Activated naive CD8-positive, alpha-beta T cell treated with anti-CD3 and anti-CD28 coated beads for 36 hours (primary cell): Measurements from ENCODE around the gene NRG3. TPM values are rescaled to one million over a fixed set of nuclear protein-coding genes. Genes with fewer than 3 reads are reported as not detected.

Experiments
- DNase-seq: peaks from one replicate; pipeline ENCODE4 v3.0.0; 2021
- H3K27ac Mint-ChIP-seq: one replicate; pipeline ENCODE4 v1.8.0; 2022; ENCODE audit warnings: mild to moderate bottlenecking, moderate library complexity, mixed read lengths
- H3K27me3 Mint-ChIP-seq: one replicate; pipeline ENCODE4 v1.8.0; 2022; ENCODE audit warnings: mild to moderate bottlenecking, mixed read lengths
- H3K36me3 Mint-ChIP-seq: one replicate; pipeline ENCODE4 v1.8.0; 2021; ENCODE audit warnings: mild to moderate bottlenecking, mixed read lengths
- H3K4me1 Mint-ChIP-seq: one replicate; pipeline ENCODE4 v1.8.0; 2021; ENCODE audit warnings: mixed read lengths
- H3K4me3 Mint-ChIP-seq: one replicate; pipeline ENCODE4 v1.8.0; 2022; ENCODE audit warnings: mild to moderate bottlenecking, moderate library complexity, mixed read lengths
- H3K9me3 Mint-ChIP-seq: one replicate; pipeline ENCODE4 v1.8.0; 2022; ENCODE audit warnings: mixed read lengths
- total RNA-seq, 2 experiments: library from RNA; stranded (reverse); gene quantifications; one replicate each; pipeline ENCODE4 v1.2.3, GENCODE V29; 2021

Gene NRG3
- total RNA-seq, 2 experiments from 2014 or later: not detected

- Mint-ChIP-seq H3K4me3 (no peak overlapping the region), H3K9me3 (no peaks in the 10 kb centered on the region), H3K27ac (no peak overlapping the region), H3K36me3 (no peaks in the 10 kb centered on the region), H3K27me3 (no peaks in the 10 kb centered on the region), H3K4me1 (no peaks in the 10 kb centered on the region)
- no peak for DNase-seq
Measured at GRCh38 chr10:82150123-82150900, 275.3 kb downstream of the NRG3 start.

DNA sequence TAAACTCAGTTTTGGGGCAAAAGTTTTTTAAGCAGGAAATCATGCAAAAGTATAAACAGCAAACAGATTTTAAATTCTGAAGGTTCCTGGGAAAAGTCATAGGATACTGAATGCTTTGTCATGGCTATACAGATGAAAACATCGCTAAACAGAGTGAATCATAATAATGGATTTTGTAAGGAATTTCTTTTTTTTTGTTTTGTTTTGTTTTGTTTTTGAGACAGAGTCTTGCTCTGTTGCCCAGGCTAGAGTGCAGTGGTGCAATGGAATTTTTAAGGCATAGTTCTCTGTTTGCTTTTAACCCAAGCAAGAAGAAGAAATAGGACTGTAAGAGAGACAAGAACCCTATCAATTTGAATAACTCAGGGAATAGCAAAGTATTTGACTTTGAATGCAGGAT is 285.3 kb downstream of the NRG3 start:
- Mint-ChIP-seq H3K36me3 (no peaks in the 10 kb centered on the region), H3K4me3 (no peak overlapping the region), H3K9me3 (no peaks in the 10 kb centered on the region), H3K27ac (no peak overlapping the region), H3K27me3 (no peaks in the 10 kb centered on the region), H3K4me1 (no peaks in the 10 kb centered on the region)
- DNase-seq: no peak

DNA sequence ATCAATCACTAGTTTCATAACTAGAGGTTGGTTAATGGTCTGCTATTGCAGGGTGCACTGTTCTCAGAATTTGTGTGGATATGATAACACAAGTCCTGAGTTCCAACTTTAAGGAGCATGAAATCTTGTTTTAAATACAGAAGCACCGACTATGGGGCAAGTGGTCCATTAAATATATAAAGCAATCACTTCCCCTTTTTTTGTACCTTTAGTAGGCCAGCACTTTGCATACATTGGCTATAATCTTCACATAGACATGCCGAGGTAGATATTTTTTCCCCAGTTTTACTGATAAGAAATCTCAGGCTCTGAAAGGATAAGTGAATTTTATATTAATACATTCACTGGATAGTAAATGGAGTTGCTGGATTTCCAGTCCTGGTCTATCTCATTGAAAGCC is 286.3 kb downstream of the NRG3 start:
- Mint-ChIP-seq H3K27me3 (no peaks in the 10 kb centered on the region), H3K9me3 (no peaks in the 10 kb centered on the region), H3K27ac (no peak overlapping the region), H3K4me1 (no peaks in the 10 kb centered on the region), H3K4me3 (no peak overlapping the region), H3K36me3 (no peaks in the 10 kb centered on the region)
- DNase-seq: no peak

- Mint-ChIP-seq H3K27ac (no peak overlapping the region), H3K4me3 (no peak overlapping the region), H3K4me1 (no peaks in the 10 kb centered on the region), H3K36me3 (no peaks in the 10 kb centered on the region), H3K9me3 (no peaks in the 10 kb centered on the region), H3K27me3 (no peaks in the 10 kb centered on the region)
- DNase-seq: no peak
Measured at GRCh38 chr10:82162549-82163195, 287.7 kb downstream of the NRG3 start.

DNA sequence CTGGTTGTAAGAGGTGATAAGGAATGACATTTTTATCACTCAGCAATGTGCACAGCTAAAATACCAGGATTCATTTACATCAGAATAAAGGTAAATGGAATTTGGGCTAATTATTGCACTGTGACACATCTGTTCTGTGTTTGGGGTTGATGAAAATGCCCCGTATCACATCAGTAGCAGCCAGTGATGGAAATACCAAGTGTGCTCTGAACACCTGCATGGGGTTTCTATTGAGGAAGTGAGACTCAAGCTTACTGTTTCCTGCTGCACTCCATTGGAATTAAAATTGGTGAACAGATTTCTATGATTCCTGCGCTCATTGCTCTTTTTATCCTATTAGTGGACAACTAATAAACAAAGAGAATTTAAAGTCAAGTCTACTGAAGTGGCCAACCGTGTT is 296.9 kb downstream of the NRG3 start:
- H3K4me3 Mint-ChIP-seq: no peak overlapping the region
- H3K9me3 Mint-ChIP-seq: peaks cover 5% of the 10 kb centered on the region
- no peak for DNase-seq
- no peak overlapping the region for H3K27ac Mint-ChIP-seq
- no peaks in the 10 kb centered on the region for H3K36me3 Mint-ChIP-seq
- H3K4me1 Mint-ChIP-seq: no peaks in the 10 kb centered on the region
- no peaks in the 10 kb centered on the region for H3K27me3 Mint-ChIP-seq

GRCh38 chr10:82176587-82176986 is 301.6 kb downstream of the NRG3 start:
- no peaks in the 10 kb centered on the region for H3K4me1 Mint-ChIP-seq
- DNase-seq: no peak
- no peaks in the 10 kb centered on the region for H3K27me3 Mint-ChIP-seq
- no peaks in the 10 kb centered on the region for H3K36me3 Mint-ChIP-seq
- H3K27ac Mint-ChIP-seq: no peak overlapping the region
- H3K9me3 Mint-ChIP-seq: peaks cover 5% of the 10 kb centered on the region
- H3K4me3 Mint-ChIP-seq: no peak overlapping the region

DNA sequence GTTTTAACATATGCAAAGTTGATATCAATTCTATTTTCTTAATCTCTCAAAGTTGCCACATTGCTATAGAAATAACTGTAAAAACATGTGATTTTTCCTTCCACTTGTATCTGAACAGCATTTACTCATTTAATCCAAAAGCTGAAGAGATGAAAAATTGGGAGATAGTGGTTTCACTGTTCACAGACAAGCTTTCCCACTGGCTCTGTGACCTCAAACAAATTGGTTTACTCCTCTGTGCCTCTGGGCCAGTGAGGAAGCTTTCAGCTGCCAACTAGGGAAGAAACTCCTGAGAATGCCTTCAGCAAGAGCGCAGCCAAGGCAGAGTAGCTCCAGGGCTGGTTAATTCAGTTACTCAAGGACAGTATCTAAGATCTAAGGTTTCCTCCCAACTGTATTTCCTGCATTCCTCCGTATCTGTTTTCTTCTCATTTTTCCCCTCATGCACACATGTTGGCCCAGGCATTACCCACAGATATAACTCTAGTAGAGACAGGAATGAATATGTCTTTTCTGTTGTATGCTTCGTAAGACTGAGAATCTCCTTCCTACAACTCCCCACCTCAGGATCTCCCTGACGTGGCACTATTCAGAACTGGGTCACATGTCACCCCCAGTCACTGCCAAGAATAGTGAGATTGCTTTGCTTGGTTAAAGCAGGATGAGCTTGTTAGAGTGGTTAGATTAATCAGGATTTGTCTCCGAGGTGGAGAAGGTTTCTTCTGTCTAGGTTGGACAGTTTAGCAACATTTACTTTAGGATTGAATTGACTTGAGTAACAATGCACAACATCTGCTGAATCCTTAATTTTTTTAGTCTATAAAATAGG is 315.7 kb downstream of the NRG3 start:
- no peak for DNase-seq
- no peak overlapping the region for H3K4me3 Mint-ChIP-seq
- no peaks in the 10 kb centered on the region for H3K4me1 Mint-ChIP-seq
- H3K36me3 Mint-ChIP-seq: no peaks in the 10 kb centered on the region
- no peaks in the 10 kb centered on the region for H3K27me3 Mint-ChIP-seq
- no peak overlapping the region for H3K27ac Mint-ChIP-seq
- H3K9me3 Mint-ChIP-seq: no peaks in the 10 kb centered on the region

- no peak overlapping the region for H3K27ac Mint-ChIP-seq
- no peaks in the 10 kb centered on the region for H3K4me1 Mint-ChIP-seq
- no peaks in the 10 kb centered on the region for H3K9me3 Mint-ChIP-seq
- no peaks in the 10 kb centered on the region for H3K27me3 Mint-ChIP-seq
- DNase-seq: no peak
- H3K36me3 Mint-ChIP-seq: no peaks in the 10 kb centered on the region
- no peak overlapping the region for H3K4me3 Mint-ChIP-seq
Measured at GRCh38 chr10:82191653-82192052, 316.7 kb downstream of the NRG3 start.

GRCh38 chr10:82192665-82193064 is 317.7 kb downstream of the NRG3 start:
- H3K4me3 Mint-ChIP-seq: no peak overlapping the region
- H3K27ac Mint-ChIP-seq: no peak overlapping the region
- no peak for DNase-seq
- H3K27me3 Mint-ChIP-seq: no peaks in the 10 kb centered on the region
- no peaks in the 10 kb centered on the region for H3K4me1 Mint-ChIP-seq
- no peaks in the 10 kb centered on the region for H3K9me3 Mint-ChIP-seq
- H3K36me3 Mint-ChIP-seq: no peaks in the 10 kb centered on the region

GRCh38 chr10:82194419-82194818 is 319.4 kb downstream of the NRG3 start:
- H3K4me1 Mint-ChIP-seq: no peaks in the 10 kb centered on the region
- no peak for DNase-seq
- H3K9me3 Mint-ChIP-seq: no peaks in the 10 kb centered on the region
- H3K36me3 Mint-ChIP-seq: no peaks in the 10 kb centered on the region
- H3K27ac Mint-ChIP-seq: no peak overlapping the region
- H3K4me3 Mint-ChIP-seq: no peak overlapping the region
- no peaks in the 10 kb centered on the region for H3K27me3 Mint-ChIP-seq

DNA sequence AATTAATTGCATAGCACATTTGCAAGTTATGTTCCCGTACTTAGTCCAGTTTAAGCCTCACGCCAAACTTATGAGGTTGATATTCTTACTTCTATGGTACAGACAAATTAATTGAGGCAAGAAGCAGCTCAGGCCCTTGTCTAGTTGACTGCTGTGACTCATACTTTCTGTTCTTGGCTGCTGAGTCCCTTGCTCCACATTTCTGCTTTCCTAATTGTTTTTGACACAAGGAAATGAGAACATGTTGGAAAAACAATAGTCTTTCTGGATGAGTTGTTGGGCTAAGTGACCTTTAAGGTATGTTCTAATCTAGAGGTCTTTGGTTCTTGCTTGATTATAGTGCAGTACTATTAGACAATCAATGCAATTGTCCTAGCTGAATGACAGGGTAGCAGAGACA is 331.8 kb downstream of the NRG3 start:
- Mint-ChIP-seq H3K4me1 (no peaks in the 10 kb centered on the region), H3K27ac (no peak overlapping the region), H3K9me3 (peaks cover 5% of the 10 kb centered on the region), H3K27me3 (no peaks in the 10 kb centered on the region), H3K36me3 (no peaks in the 10 kb centered on the region), H3K4me3 (no peak overlapping the region)
- DNase-seq: no peak

- no peak overlapping the region for H3K27ac Mint-ChIP-seq
- no peaks in the 10 kb centered on the region for H3K4me1 Mint-ChIP-seq
- no peaks in the 10 kb centered on the region for H3K36me3 Mint-ChIP-seq
- peaks cover 5% of the 10 kb centered on the region for H3K9me3 Mint-ChIP-seq
- no peak for DNase-seq
- no peaks in the 10 kb centered on the region for H3K27me3 Mint-ChIP-seq
- H3K4me3 Mint-ChIP-seq: no peak overlapping the region
Measured at GRCh38 chr10:82208726-82209125, 333.7 kb downstream of the NRG3 start.

- DNase-seq: no peak
- no peak overlapping the region for H3K4me3 Mint-ChIP-seq
- no peaks in the 10 kb centered on the region for H3K36me3 Mint-ChIP-seq
- H3K4me1 Mint-ChIP-seq: no peaks in the 10 kb centered on the region
- H3K9me3 Mint-ChIP-seq: peaks cover under 1% of the 10 kb centered on the region
- H3K27me3 Mint-ChIP-seq: no peaks in the 10 kb centered on the region
- no peak overlapping the region for H3K27ac Mint-ChIP-seq
Measured at GRCh38 chr10:82210331-82210730, 335.3 kb downstream of the NRG3 start.

GRCh38 chr10:82211346-82211745 is 336.4 kb downstream of the NRG3 start:
- H3K9me3 Mint-ChIP-seq: no peaks in the 10 kb centered on the region
- H3K36me3 Mint-ChIP-seq: no peaks in the 10 kb centered on the region
- H3K4me1 Mint-ChIP-seq: no peaks in the 10 kb centered on the region
- H3K4me3 Mint-ChIP-seq: no peak overlapping the region
- no peak for DNase-seq
- no peak overlapping the region for H3K27ac Mint-ChIP-seq
- H3K27me3 Mint-ChIP-seq: no peaks in the 10 kb centered on the region

GRCh38 chr10:82212753-82213152 is 337.8 kb downstream of the NRG3 start:
- Mint-ChIP-seq H3K36me3 (no peaks in the 10 kb centered on the region), H3K27ac (no peak overlapping the region), H3K9me3 (no peaks in the 10 kb centered on the region), H3K27me3 (no peaks in the 10 kb centered on the region), H3K4me1 (no peaks in the 10 kb centered on the region), H3K4me3 (no peak overlapping the region)
- no peak for DNase-seq
